Esophagus squamous epithelium (tissue), 4 donors: Measurements from ENCODE around the gene COX19.

Experiments used
- CTCF ChIP-seq, 6 experiments: fragments of 450-650 bp in 4 of 6; fragments of 200-600 bp in 2 of 6; sonication (generic) in 2 of 6; IDR thresholded peaks; one replicate each; pipeline ENCODE4 v1.5.1; 2016 to 2019; ENCODE audit warnings: antibody characterized with exemption in 6 of 6, mild to moderate bottlenecking in 4 of 6, moderate library complexity in 4 of 6
- POLR2A ChIP-seq, 4 donors: fragments of 450-650 bp; IDR thresholded peaks; one replicate each; pipeline ENCODE4 v1.6.1; 2017; ENCODE audit warnings: antibody characterized with exemption in 4 of 4, mild to moderate bottlenecking in 4 of 4, moderate library complexity in 3 of 4

GRCh38 chr7:954330-955238 lies 20.8 kb downstream of the COX19 start, which contains the start of gene ADAP1:
- TF ChIP-seq CTCF (IDR thresholded peaks at IDR 0.05): peak in 3 of 6 experiments; percentile 6 to 39 (median 26)
- TF ChIP-seq POLR2A (IDR thresholded peaks at IDR 0.05): no peak
